ENCODE results near the gene PTRH2.

DNA sequence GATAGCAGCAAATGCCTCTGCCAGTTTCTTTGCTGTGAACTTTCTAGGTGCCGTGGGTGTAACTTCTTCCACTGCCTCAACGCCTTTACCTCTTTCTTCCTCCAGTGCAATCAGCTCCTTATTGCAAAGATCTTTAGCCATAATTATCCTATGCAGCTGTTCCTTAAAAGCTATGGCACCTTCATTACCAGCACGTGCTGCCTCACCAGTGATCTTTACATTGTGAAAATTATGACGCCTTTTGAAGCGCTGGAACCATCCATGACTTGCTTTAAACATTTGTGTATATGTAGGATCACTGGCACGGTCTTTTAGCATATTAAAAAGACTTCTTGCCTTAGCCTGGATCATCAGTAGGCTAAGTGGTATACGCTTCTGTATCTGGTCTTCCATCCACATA is 8.0 kb downstream of the PTRH2 start:
- TF ChIP-seq, protein P1, sequence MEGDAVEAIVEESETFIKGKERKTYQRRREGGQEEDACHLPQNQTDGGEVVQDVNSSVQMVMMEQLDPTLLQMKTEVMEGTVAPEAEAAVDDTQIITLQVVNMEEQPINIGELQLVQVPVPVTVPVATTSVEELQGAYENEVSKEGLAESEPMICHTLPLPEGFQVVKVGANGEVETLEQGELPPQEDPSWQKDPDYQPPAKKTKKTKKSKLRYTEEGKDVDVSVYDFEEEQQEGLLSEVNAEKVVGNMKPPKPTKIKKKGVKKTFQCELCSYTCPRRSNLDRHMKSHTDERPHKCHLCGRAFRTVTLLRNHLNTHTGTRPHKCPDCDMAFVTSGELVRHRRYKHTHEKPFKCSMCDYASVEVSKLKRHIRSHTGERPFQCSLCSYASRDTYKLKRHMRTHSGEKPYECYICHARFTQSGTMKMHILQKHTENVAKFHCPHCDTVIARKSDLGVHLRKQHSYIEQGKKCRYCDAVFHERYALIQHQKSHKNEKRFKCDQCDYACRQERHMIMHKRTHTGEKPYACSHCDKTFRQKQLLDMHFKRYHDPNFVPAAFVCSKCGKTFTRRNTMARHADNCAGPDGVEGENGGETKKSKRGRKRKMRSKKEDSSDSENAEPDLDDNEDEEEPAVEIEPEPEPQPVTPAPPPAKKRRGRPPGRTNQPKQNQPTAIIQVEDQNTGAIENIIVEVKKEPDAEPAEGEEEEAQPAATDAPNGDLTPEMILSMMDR (IDR thresholded peaks at IDR 0.05; ENCODE audit: low read length): no peak
- no peak for TF ChIP-seq EZH2 (optimal IDR thresholded peaks at IDR 0.05; ENCODE audit: low read depth, low read length)
